HG03469 (cell line): Measurements from ENCODE around the gene CASD1.

Source experiments
- ATAC-seq: cut with Tn5 transposase; IDR thresholded peaks from one replicate; pipeline ENCODE4 v1.9.1; 2021; ENCODE audit warnings: mild to moderate bottlenecking, moderate library complexity, moderate number of reproducible peaks; ENCODE audit not compliant: unreplicated experiment

The CASD1 gene

GRCh38 chr7:94512735-94513564 is 3.3 kb downstream of the CASD1 start:
- no peak for ATAC-seq

- no peak for ATAC-seq
Observed at GRCh38 chr7:94513565-94513860, 3.9 kb downstream of the CASD1 start.

GRCh38 chr7:94514140-94514889 is 4.7 kb downstream of the CASD1 start:
- no peak for ATAC-seq

GRCh38 chr7:94514917-94515316 is 5.3 kb downstream of the CASD1 start:
- no peak for ATAC-seq

GRCh38 chr7:94525923-94526322 is 16.3 kb downstream of the CASD1 start:
- ATAC-seq = no peak

- no peak for ATAC-seq
Observed at GRCh38 chr7:94529516-94529915, 19.9 kb downstream of the CASD1 start.

- no peak for ATAC-seq
Observed at GRCh38 chr7:94530109-94530508, 20.5 kb downstream of the CASD1 start.

GRCh38 chr7:94532676-94533075 is 23.1 kb downstream of the CASD1 start:
- no peak for ATAC-seq

- ATAC-seq = no peak
Observed at GRCh38 chr7:94540428-94540827, 30.8 kb downstream of the CASD1 start.

GRCh38 chr7:94547126-94547525 is 37.5 kb downstream of the CASD1 start:
- no peak for ATAC-seq

GRCh38 chr7:94556028-94556427 is 46.4 kb downstream of the CASD1 start:
- peak; percentile 76 for ATAC-seq

GRCh38 chr7:94557215-94557614 is 47.6 kb downstream of the CASD1 start:
- no peak for ATAC-seq

- ATAC-seq = no peak
Observed at GRCh38 chr7:94559972-94560371, 50.4 kb downstream of the CASD1 start.

GRCh38 chr7:94561841-94562514 is 52.4 kb downstream of the CASD1 start:
- ATAC-seq = no peak

GRCh38 chr7:94562525-94562924 is 52.9 kb downstream of the CASD1 start:
- no peak for ATAC-seq

GRCh38 chr7:94565247-94565894 is 55.8 kb downstream of the CASD1 start:
- no peak for ATAC-seq

GRCh38 chr7:94567396-94567795 is 57.8 kb downstream of the CASD1 start:
- no peak for ATAC-seq

- ATAC-seq = no peak
Observed at GRCh38 chr7:94571816-94572215, 62.2 kb downstream of the CASD1 start.

GRCh38 chr7:94575646-94576045 is 66.0 kb downstream of the CASD1 start:
- no peak for ATAC-seq

GRCh38 chr7:94576316-94576715 is 66.7 kb downstream of the CASD1 start:
- ATAC-seq = no peak

- ATAC-seq = no peak
Observed at GRCh38 chr7:94577357-94577756, 67.7 kb downstream of the CASD1 start.
